ENCODE results near the gene TNFAIP6.
"Not testable (repeated sequence)": the region's sequence is repeated elsewhere in the genome, so short reads cannot be mapped to it uniquely, and the experiment has no call there.

The TNFAIP6 gene

DNA sequence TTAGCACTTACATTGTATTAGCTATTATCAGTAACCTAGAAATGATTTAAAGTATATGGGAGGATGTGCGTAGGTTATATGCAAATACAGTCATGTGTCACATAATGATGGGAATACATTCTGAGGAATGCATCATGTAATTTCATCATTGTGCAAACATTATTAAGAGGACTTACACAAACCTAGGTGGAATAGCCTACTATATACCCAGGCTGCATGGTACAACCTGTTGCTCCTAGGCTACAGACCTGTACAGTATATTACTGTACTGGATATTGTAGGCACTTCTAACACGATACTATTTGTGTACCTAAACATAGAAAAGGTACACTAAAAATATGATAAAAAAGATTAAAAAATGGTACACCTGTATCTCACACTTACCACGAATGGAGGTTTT is 60.3 kb downstream of the TNFAIP6 start:
- DNase-seq (ENCODE audit: low spot score): no peak

GRCh38 chr2:151421681-151422080 is 64.3 kb downstream of the TNFAIP6 start:
- not testable (repeated sequence) for DNase-seq (ENCODE audit: low spot score)

DNA sequence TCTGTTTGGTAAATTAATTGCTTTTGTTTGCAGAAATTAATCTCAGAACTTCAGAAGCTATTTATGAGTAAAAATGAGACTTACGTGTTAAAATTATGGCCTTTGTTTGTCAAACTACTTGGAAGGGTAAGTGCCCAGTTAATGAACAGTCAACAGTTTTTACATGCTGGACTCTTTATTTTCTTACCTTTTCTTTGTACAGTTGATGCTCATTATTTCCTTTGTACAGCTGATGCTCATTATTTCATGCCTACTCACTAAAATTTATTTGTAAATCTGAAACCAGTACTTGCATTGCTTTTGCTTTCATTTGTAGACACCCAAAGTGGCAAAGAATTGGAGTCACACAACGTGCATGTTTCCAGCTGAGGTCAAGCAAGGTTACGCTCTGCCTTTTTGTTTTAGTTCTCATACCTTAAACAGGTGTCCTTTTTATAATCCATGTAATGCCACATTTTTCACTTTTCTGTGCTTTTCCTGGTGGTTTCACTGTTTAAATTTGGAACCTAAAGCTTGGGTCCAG is 65.6 kb downstream of the TNFAIP6 start:
- DNase-seq (ENCODE audit: low spot score): no peak

DNA sequence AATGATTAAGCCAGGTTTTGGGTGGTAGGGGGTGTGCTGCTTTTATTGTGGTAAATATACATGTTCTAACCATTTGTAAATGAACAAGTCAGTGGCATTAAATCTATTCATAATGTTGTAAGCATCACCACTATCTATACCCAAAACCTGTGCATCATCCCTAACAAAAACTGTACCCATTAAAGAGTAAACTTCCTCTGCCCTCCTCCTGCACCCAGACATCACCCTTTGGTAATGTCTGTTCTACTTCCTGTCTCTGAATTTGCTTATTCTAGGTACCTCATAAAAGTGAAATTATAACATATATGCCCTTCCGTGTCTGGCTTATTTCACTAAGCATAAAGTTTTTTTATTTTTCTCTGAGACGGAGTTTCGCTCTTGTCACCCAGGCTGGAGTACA is 66.4 kb downstream of the TNFAIP6 start:
- no peak for DNase-seq (ENCODE audit: low spot score)

All from LoVo (cell line).